Measurements from ENCODE around the gene MBOAT2. TPM values are rescaled to one million over a fixed set of nuclear protein-coding genes. Genes with fewer than 3 reads are reported as not detected.

Gene MBOAT2
- total and polyA plus RNA-seq, 2 of the 13 experiments (the other 11 are each of a cell fraction or from before 2014, with no cell fraction given) = 0.11 to 0.36 TPM

- TF ChIP-seq RERE (CRISPR knock-in tag; IDR thresholded peaks at IDR 0.05; ENCODE audit: low read depth) (no peak), PBX2 (CRISPR knock-in tag; IDR thresholded peaks at IDR 0.05) (no peak), ATF4 (CRISPR knock-in tag; IDR thresholded peaks at IDR 0.05) (no peak)
These were observed 9.1 kb downstream of the MBOAT2 start (continued) for GRCh38 chr2:8994386-8994785.

- DNase-seq (ENCODE audit: low spot score) = no peak
- CTCF ChIA-PET (ENCODE audit: low intra/inter-chr PET ratio, low total read pairs) = no interaction called here
- no peak for ATAC-seq
- H2AFZ ChIP-seq (ENCODE audit: low read length) = no peak overlapping the region
- TF ChIP-seq IRF9 (CRISPR knock-in tag; IDR thresholded peaks at IDR 0.05; ENCODE audit: borderline replicate concordance) = no peak
- H3K27me3 ChIP-seq (ENCODE audit: control insufficient read depth in 1 of 2, insufficient read depth in 2 of 2, low read length in 2 of 2) = peaks cover 0 to 29% of the 10 kb centered on the region in 2 experiments; a peak in 4 of 5 replicates
- no peaks in the 10 kb centered on the region for H3K4me1 ChIP-seq (ENCODE audit: insufficient read depth, low read length)
- H3K4me3 ChIP-seq (replicated peaks in 1 of 3; ENCODE audit: insufficient read depth in 1 of 3, low read depth in 2 of 3, low read length in 3 of 3) = no peak overlapping the region
- H3K9me3 ChIP-seq (ENCODE audit: low read length) = no peaks in the 10 kb centered on the region
- intact Hi-C loops (cut with micrococcal nuclease; ENCODE audit: unreplicated experiment) = no loop called here
- no peaks in the 10 kb centered on the region for H4K20me1 ChIP-seq (ENCODE audit: insufficient read depth, low read length)
- H3K4me2 ChIP-seq (ENCODE audit: low read depth, low read length) = no peak overlapping the region
- BruUV-seq (replicated peaks) = no TSS peak
- 45% methylated on average over 7 of the region's 7 CpGs for WGBS (ENCODE audit: low lambda C conversion rate)
- in situ Hi-C loops (cut with HindIII; ENCODE audit: extremely low pct_ligation_motif_present, low pct_unique_long_range_greater_than_20kb) = no loop called here
- no peaks in the 10 kb centered on the region for H3K36me3 ChIP-seq (replicated peaks in 1 of 2; ENCODE audit: control insufficient read depth in 1 of 2, insufficient read depth in 2 of 2, low read length in 2 of 2)
- no peak overlapping the region for H3K27ac ChIP-seq (ENCODE audit: extremely low read length, insufficient read depth, low read length)
- no peaks in the 10 kb centered on the region for H3K79me2 ChIP-seq (ENCODE audit: insufficient read depth, low read length)
- POLR2A ChIA-PET = no interaction called here
- H3K9ac ChIP-seq (ENCODE audit: insufficient read depth, low read depth, low read length) = no peak overlapping the region
- no peak for FAIRE-seq
These were observed 9.6 kb downstream of the MBOAT2 start for GRCh38 chr2:8993902-8994278.

Data from HepG2 (cell line).